HepG2 (cell line): Measurements from ENCODE around the gene SPSB1. TPM values are rescaled to one million over a fixed set of nuclear protein-coding genes. Genes with fewer than 3 reads are reported as not detected.

Experiments
- ASH2L ChIP-seq: fragments of 300-600, 200-600 bp; sonication (generic); IDR thresholded peaks from 2 replicates; pipeline ENCODE4 v1.7.0; 2017; ENCODE audit warnings: low read depth, mild to moderate bottlenecking, moderate library complexity, mixed read lengths, low read length; ENCODE audit not compliant: insufficient read length
- ATF2 ChIP-seq: sonication (generic); formaldehyde crosslinking; IDR thresholded peaks from 2 replicates; pipeline ENCODE4 v1.4.0; 2020; ENCODE audit warnings: missing genetic modification reagents
- ATF7-NPFF ChIP-seq: sonication (generic); formaldehyde crosslinking; IDR thresholded peaks from 2 replicates; pipeline ENCODE4 v1.8.1; 2023; ENCODE audit warnings: mild to moderate bottlenecking, low read depth, missing genetic modification reagents, moderate library complexity
- BHLHE40 ChIP-seq: IDR thresholded peaks from 2 replicates; pipeline ENCODE4 v1.6.1; 2011; ENCODE audit warnings: low read length, improper control_type of control experiment
- BRF2 ChIP-seq: sonication (generic); formaldehyde crosslinking; IDR thresholded peaks from 2 replicates; pipeline ENCODE4 v1.8.1; 2022; ENCODE audit warnings: mild to moderate bottlenecking, missing genetic modification reagents
- CEBPG ChIP-seq: IDR thresholded peaks from 2 replicates; pipeline ENCODE4 v1.6.1; 2016
- E2F2 ChIP-seq: sonication (generic); formaldehyde crosslinking; IDR thresholded peaks from 2 replicates; pipeline ENCODE4 v1.4.0; 2020; ENCODE audit warnings: missing genetic modification reagents, borderline replicate concordance
- EED ChIP-seq: sonication (generic); formaldehyde crosslinking; IDR thresholded peaks from 2 replicates; pipeline ENCODE4 v1.5.0; 2020; ENCODE audit warnings: mild to moderate bottlenecking, missing genetic modification reagents
- HNF1B ChIP-seq: sonication (generic); formaldehyde crosslinking; IDR thresholded peaks from 2 replicates; pipeline ENCODE4 v1.5.1; 2020; ENCODE audit warnings: mild to moderate bottlenecking, moderate library complexity, missing genetic modification reagents
- KLF13 ChIP-seq: sonication (generic); formaldehyde crosslinking; IDR thresholded peaks from 2 replicates; pipeline ENCODE4 v1.4.0; 2020; ENCODE audit warnings: mild to moderate bottlenecking, missing genetic modification reagents
- NAIF1 ChIP-seq: sonication (generic); formaldehyde crosslinking; IDR thresholded peaks from 2 replicates; pipeline ENCODE4 v1.5.0; 2020; ENCODE audit warnings: mild to moderate bottlenecking, missing genetic modification reagents, borderline replicate concordance
- NR3C1 ChIP-seq: sonication (generic); formaldehyde crosslinking; IDR thresholded peaks from 2 replicates; pipeline ENCODE4 v1.4.0; 2020; ENCODE audit warnings: missing genetic modification reagents
- POLR2AphosphoS5 ChIP-seq: IDR thresholded peaks from 2 replicates; pipeline ENCODE4 v1.6.1; 2012; ENCODE audit warnings: low read depth, low read length
- PREB ChIP-seq: sonication (generic); formaldehyde crosslinking; IDR thresholded peaks from 2 replicates; pipeline ENCODE4 v1.4.0; 2020; ENCODE audit warnings: missing genetic modification reagents
- SP1 ChIP-seq, 2 experiments: fragments of 450-650 bp in 1 of 2; sonication (generic) in 1 of 2; formaldehyde crosslinking in 1 of 2; IDR thresholded peaks; 2 replicates each; pipeline versions ENCODE4 v1.4.0 to v1.6.1; 2016 to 2020; ENCODE audit warnings: missing genetic modification reagents in 1 of 2
- XBP1 ChIP-seq: sonication (generic); formaldehyde crosslinking; IDR thresholded peaks from 2 replicates; pipeline ENCODE4 v1.5.0; 2020; ENCODE audit warnings: missing genetic modification reagents
- ZNF232 ChIP-seq: sonication (generic); formaldehyde crosslinking; IDR thresholded peaks from 2 replicates; pipeline ENCODE4 v1.4.0; 2020; ENCODE audit warnings: missing genetic modification reagents, borderline replicate concordance
- ZNF34 ChIP-seq: sonication (generic); formaldehyde crosslinking; IDR thresholded peaks from 2 replicates; pipeline ENCODE4 v1.4.0; 2020; ENCODE audit warnings: mild to moderate bottlenecking, missing genetic modification reagents, borderline replicate concordance
- ZNF546 ChIP-seq: sonication (generic); formaldehyde crosslinking; conservative IDR thresholded peaks from 2 replicates; pipeline ENCODE4 v1.8.1; 2023; ENCODE audit warnings: mild to moderate bottlenecking, missing genetic modification reagents
- ZNF562 ChIP-seq: sonication (generic); formaldehyde crosslinking; IDR thresholded peaks from 2 replicates; pipeline ENCODE4 v1.8.0; 2022; ENCODE audit warnings: missing genetic modification reagents, borderline replicate concordance
- ZNF614 ChIP-seq: IDR thresholded peaks from 2 replicates; pipeline ENCODE4 v1.6.1; 2018; ENCODE audit warnings: missing biosample characterization, missing genetic modification reagents, inconsistent platforms, borderline replicate concordance
- polyA plus RNA-seq, 8 experiments: library from polyadenylated mRNA; depleted of rRNA in 3 of 8; stranded (reverse) in 7 of 8; unstranded in 1 of 8; fragments of >200 nt; fragmentation: Illumina TruSeq in 4 of 8; extraction: Trizol in 4 of 8; gene quantifications; 2 replicates each; pipeline versions ENCODE4 v1.2.1 to v1.2.3, GENCODE V29; 2011 to 2016; ENCODE audit warnings: low read depth in 4 of 8, missing spikeins in 1 of 8, mixed read lengths in 1 of 8; ENCODE audit not compliant: insufficient read depth in 1 of 8
- total RNA-seq, 5 experiments: library from RNA; depleted of rRNA; stranded (reverse); fragments of >200 nt; fragmentation: Illumina TruSeq; extraction: Trizol; gene quantifications; 2 replicates each; pipeline ENCODE4 v1.2.3, GENCODE V29; 2016; ENCODE audit warnings: low read depth in 1 of 5

SPSB1 gene
- total and polyA plus RNA-seq, 2 of the 13 experiments (the other 11 are each of a cell fraction or from before 2014, with no cell fraction given), result 5.0 to 8.0 TPM

GRCh38 chr1:9249534-9250410 lies 42.9 kb upstream of the SPSB1 start (continued):
- TF ChIP-seq ZNF614 (CRISPR knock-in tag) (0 out of 2 replicates have a peak, but pooled peaks have one; percentile 20), EED (CRISPR knock-in tag) (no peak), HNF1B (peak; percentile 64; the same call in 1 of the 2 replicates), PREB (no peak), ZNF562 (no peak), ZNF546 (CRISPR knock-in tag) (peak; percentile 93), BRF2 (no peak), ASH2L (peak; percentile 18), ZNF232 (no peak), BHLHE40 (no peak), E2F2 (CRISPR knock-in tag) (peak; percentile 78; the same call in 1 of the 2 replicates), CEBPG (CRISPR knock-in tag) (no peak; the same call in 1 of the 2 replicates), NAIF1 (0 out of 2 replicates have a peak, but pooled peaks have one; percentile 47), POLR2AphosphoS5 (no peak; the same call in 1 of the 2 replicates), KLF13 (no peak; the same call in 1 of the 2 replicates), ZNF34 (CRISPR knock-in tag) (peak; percentile 54; the same call in 1 of the 2 replicates), NR3C1 (CRISPR knock-in tag) (no peak), ATF7-NPFF (CRISPR knock-in tag) (peak; percentile 56), ATF2 (CRISPR knock-in tag) (peak; percentile 21; the same call in 1 of the 2 replicates), XBP1 (CRISPR knock-in tag) (no peak), SP1 (IDR thresholded peaks at IDR 0.05) (no peak), SP1 (CRISPR knock-in tag; IDR thresholded peaks at IDR 0.05) (peak; percentile 71)
